Measurements from ENCODE around the gene CCDC89.

GRCh38 chr11:85672105-85672902 is 13.7 kb downstream of the CCDC89 start:
- no peak for TF ChIP-seq CTCF (conservative IDR thresholded peaks at IDR 0.05; ENCODE audit: low read depth, low read length)
- TF ChIP-seq MAZ (IDR thresholded peaks at IDR 0.05; ENCODE audit: borderline replicate concordance, low read depth, low read length) = no peak
- TF ChIP-seq USF2 (IDR thresholded peaks at IDR 0.05; ENCODE audit: low read depth, low read length) = no peak
- no peak for TF ChIP-seq POLR2A (IDR thresholded peaks at IDR 0.05; ENCODE audit: low read depth, low read length)
- TF ChIP-seq FOS (IDR thresholded peaks at IDR 0.05; ENCODE audit: low read depth, low read length) = no peak
- TF ChIP-seq MAFK (IDR thresholded peaks at IDR 0.05; ENCODE audit: low read depth, low read length) = no peak
- no peak for TF ChIP-seq SMC3 (IDR thresholded peaks at IDR 0.05; ENCODE audit: low read depth, low read length)
- TF ChIP-seq RFX5 (IDR thresholded peaks at IDR 0.05; ENCODE audit: low read depth, low read length) = no peak
- TF ChIP-seq CEBPB (IDR thresholded peaks at IDR 0.05; ENCODE audit: low read depth, low read length) = no peak
- no peak for TF ChIP-seq ELK1 (IDR thresholded peaks at IDR 0.05; ENCODE audit: borderline replicate concordance, low read depth, low read length)
- TF ChIP-seq RCOR1 (IDR thresholded peaks at IDR 0.05; ENCODE audit: insufficient replicate concordance, low read length) = no peak
- no peak for TF ChIP-seq CHD1 (IDR thresholded peaks at IDR 0.05; ENCODE audit: low read depth, low read length)
- TF ChIP-seq RAD21 (IDR thresholded peaks at IDR 0.05; ENCODE audit: low read length) = no peak

All from IMR-90 (cell line).